ENCODE results near the gene SLC12A4. TPM values are rescaled to one million over a fixed set of nuclear protein-coding genes. Genes with fewer than 3 reads are reported as not detected.
A peak's percentile ranks its signal among the peaks of the same experiment; 100 is the strongest.

SLC12A4 gene
- polyA plus RNA-seq, 1 donor (not counting 4 experiments of a cell fraction or from before 2014, with no cell fraction given) = 59.3 TPM

DNA sequence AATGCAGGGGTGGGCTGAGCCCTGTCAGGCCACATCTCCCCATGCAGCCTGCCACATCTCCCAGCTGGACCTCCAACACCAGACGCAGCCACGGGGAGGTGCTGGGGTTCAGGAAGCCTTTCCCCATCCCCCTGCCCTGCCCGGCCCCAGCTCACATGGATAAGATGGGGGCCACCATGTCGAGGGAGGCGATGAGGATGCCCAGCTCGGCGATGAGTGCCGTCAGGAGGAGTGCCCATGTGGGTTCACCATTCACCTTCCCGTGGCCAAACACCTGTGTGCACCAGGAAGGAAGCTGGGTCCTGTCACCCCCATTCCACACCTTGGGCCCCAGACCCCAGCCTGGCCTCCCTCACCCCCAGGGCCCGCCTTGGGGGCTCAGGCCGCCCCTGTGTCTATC is 18.8 kb downstream of the SLC12A4 start:
- no peaks in the 10 kb centered on the region for H3K4me1 ChIP-seq (ENCODE audit: control insufficient read depth, extremely low read depth, insufficient read depth, low read length)
- no peak overlapping the region for H3K4me2 ChIP-seq (ENCODE audit: control insufficient read depth, extremely low read depth, insufficient read depth, low read depth, low read length)
- peaks cover 12% of the 10 kb centered on the region for H3K79me2 ChIP-seq (ENCODE audit: control insufficient read depth, insufficient read depth, low read length)
- peaks cover 15% of the 10 kb centered on the region for H4K20me1 ChIP-seq (ENCODE audit: control insufficient read depth, extremely low read depth, insufficient read depth, low read length)
- H3K36me3 ChIP-seq (ENCODE audit: control insufficient read depth in 2 of 2, extremely low read depth in 1 of 2, insufficient read depth in 2 of 2, low read length in 2 of 2) = peaks cover 79 to 82% of the 10 kb centered on the region in 2 experiments
- FAIRE-seq = no peak
- dilution Hi-C loops (cut with MboI; ENCODE audit: extremely low pct_ligation_motif_present, low sequenced_read_pairs) = no loop called here
- TF ChIP-seq, protein P1, sequence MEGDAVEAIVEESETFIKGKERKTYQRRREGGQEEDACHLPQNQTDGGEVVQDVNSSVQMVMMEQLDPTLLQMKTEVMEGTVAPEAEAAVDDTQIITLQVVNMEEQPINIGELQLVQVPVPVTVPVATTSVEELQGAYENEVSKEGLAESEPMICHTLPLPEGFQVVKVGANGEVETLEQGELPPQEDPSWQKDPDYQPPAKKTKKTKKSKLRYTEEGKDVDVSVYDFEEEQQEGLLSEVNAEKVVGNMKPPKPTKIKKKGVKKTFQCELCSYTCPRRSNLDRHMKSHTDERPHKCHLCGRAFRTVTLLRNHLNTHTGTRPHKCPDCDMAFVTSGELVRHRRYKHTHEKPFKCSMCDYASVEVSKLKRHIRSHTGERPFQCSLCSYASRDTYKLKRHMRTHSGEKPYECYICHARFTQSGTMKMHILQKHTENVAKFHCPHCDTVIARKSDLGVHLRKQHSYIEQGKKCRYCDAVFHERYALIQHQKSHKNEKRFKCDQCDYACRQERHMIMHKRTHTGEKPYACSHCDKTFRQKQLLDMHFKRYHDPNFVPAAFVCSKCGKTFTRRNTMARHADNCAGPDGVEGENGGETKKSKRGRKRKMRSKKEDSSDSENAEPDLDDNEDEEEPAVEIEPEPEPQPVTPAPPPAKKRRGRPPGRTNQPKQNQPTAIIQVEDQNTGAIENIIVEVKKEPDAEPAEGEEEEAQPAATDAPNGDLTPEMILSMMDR (optimal IDR thresholded peaks at IDR 0.05 in 1 of 3, IDR thresholded peaks at IDR 0.05 in 1 of 3, conservative IDR thresholded peaks at IDR 0.05 in 1 of 3; ENCODE audit: extremely low read depth in 1 of 3, insufficient read depth in 2 of 3, low read length in 3 of 3) = no peak
- TF ChIP-seq EZH2 (IDR thresholded peaks at IDR 0.05; ENCODE audit: low read length) = no peak
- H3K27me3 ChIP-seq (ENCODE audit: control insufficient read depth, extremely low read depth, insufficient read depth, low read length) = no peaks in the 10 kb centered on the region
- no peak for DNase-seq (ENCODE audit: low read depth, low spot score)
- peaks cover 2% of the 10 kb centered on the region for H3K9me1 ChIP-seq (ENCODE audit: control insufficient read depth, extremely low read depth, insufficient read depth, low read length)
- no peak overlapping the region for H3K27ac ChIP-seq (ENCODE audit: control insufficient read depth, insufficient read depth, low read length)
- H3K9ac ChIP-seq (ENCODE audit: control insufficient read depth, extremely low read depth, insufficient read depth, low read length) = no peak overlapping the region
- no peak overlapping the region for H2AFZ ChIP-seq (ENCODE audit: control insufficient read depth, low read length)
- H3K9me3 ChIP-seq (ENCODE audit: control insufficient read depth, low read depth, low read length) = no peaks in the 10 kb centered on the region
- H3K4me3 ChIP-seq (ENCODE audit: control insufficient read depth in 2 of 3, extremely low read depth in 1 of 3, insufficient read depth in 2 of 3, low read depth in 1 of 3, low read length in 3 of 3) = no peak overlapping the region

DNA sequence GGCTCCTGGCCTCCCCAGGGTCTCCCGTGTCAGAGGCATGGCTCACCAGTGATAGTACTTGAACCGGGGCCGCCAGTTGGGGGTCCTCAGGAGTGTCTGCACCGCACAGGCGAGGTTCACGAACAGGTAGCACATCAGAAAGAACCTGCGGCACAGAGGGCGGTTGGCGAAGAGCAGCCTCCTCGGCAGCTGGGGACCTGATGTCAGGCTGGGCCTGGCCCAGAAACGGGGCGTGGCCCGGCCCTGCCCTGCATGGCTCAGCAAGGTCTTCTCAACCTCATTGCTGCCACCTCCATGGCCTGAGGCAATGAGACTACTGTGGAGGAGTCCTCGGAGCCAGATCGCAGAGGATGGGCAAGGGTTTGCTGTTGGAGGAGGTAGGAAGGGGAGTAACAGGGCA is 20.4 kb downstream of the SLC12A4 start:
- Histone ChIP-seq H3K4me3 (ENCODE audit: control insufficient read depth in 2 of 3, extremely low read depth in 1 of 3, insufficient read depth in 2 of 3, low read depth in 1 of 3, low read length in 3 of 3) (no peak overlapping the region), H3K4me1 (ENCODE audit: control insufficient read depth, extremely low read depth, insufficient read depth, low read length) (no peaks in the 10 kb centered on the region), H4K20me1 (ENCODE audit: control insufficient read depth, extremely low read depth, insufficient read depth, low read length) (peaks cover 15% of the 10 kb centered on the region), H3K27me3 (ENCODE audit: control insufficient read depth, extremely low read depth, insufficient read depth, low read length) (no peaks in the 10 kb centered on the region), H2AFZ (ENCODE audit: control insufficient read depth, low read length) (no peak overlapping the region), H3K27ac (ENCODE audit: control insufficient read depth, insufficient read depth, low read length) (no peak overlapping the region), H3K9me3 (ENCODE audit: control insufficient read depth, low read depth, low read length) (no peaks in the 10 kb centered on the region), H3K9ac (ENCODE audit: control insufficient read depth, extremely low read depth, insufficient read depth, low read length) (no peak overlapping the region), H3K79me2 (ENCODE audit: control insufficient read depth, insufficient read depth, low read length) (peaks cover 10% of the 10 kb centered on the region), H3K36me3 (ENCODE audit: control insufficient read depth in 2 of 2, extremely low read depth in 1 of 2, insufficient read depth in 2 of 2, low read length in 2 of 2) (peaks cover 76 to 83% of the 10 kb centered on the region in 2 experiments), H3K4me2 (ENCODE audit: control insufficient read depth, extremely low read depth, insufficient read depth, low read depth, low read length) (no peak overlapping the region), H3K9me1 (ENCODE audit: control insufficient read depth, extremely low read depth, insufficient read depth, low read length) (peaks cover 2% of the 10 kb centered on the region)
- no peak for FAIRE-seq
- TF ChIP-seq, protein P1 (optimal IDR thresholded peaks at IDR 0.05 in 1 of 3, IDR thresholded peaks at IDR 0.05 in 1 of 3, conservative IDR thresholded peaks at IDR 0.05 in 1 of 3; ENCODE audit: extremely low read depth in 1 of 3, insufficient read depth in 2 of 3, low read length in 3 of 3) = no peak
- TF ChIP-seq EZH2 (IDR thresholded peaks at IDR 0.05; ENCODE audit: low read length) = no peak
- DNase-seq (ENCODE audit: low read depth, low spot score) = peak; percentile 44
- dilution Hi-C loops (cut with MboI; ENCODE audit: extremely low pct_ligation_motif_present, low sequenced_read_pairs) = no loop called here

Data from keratinocyte (primary cell).